GM23248 (cell line): ENCODE data around the gene PITPNB.

Experiments used
- EZH2 ChIP-seq: fragments of 200-600 bp; sonication (generic); IDR thresholded peaks from 2 replicates; pipeline ENCODE4 v1.6.1; 2018; ENCODE audit warnings: antibody characterized with exemption, mild to moderate bottlenecking; ENCODE audit not compliant: insufficient read depth, poor library complexity, severe bottlenecking
- EZH2phosphoT487 ChIP-seq: fragments of 200-600 bp; sonication (generic); IDR thresholded peaks from 2 replicates; pipeline ENCODE4 v1.6.1; 2018; ENCODE audit warnings: antibody characterized with exemption, moderate library complexity, mild to moderate bottlenecking, low read depth; ENCODE audit not compliant: insufficient read depth

GRCh38 chr22:27857443-27857842 is 61.6 kb downstream of the PITPNB start:
- TF ChIP-seq EZH2phosphoT487 (no peak), EZH2 (no peak)
